Mesenteric fat pad (tissue), 1 donor: ENCODE results near the gene DIPK1B. TPM values are rescaled to one million over a fixed set of nuclear protein-coding genes. Genes with fewer than 3 reads are reported as not detected.

Experiments
- DNase-seq: peaks from one replicate; pipeline ENCODE4 v3.0.0-alpha.2; 2020; ENCODE audit warnings: low spot score
- microRNA-seq: library from miRNA; unstranded; fragments of <30 nt; microRNA quantifications from one replicate; pipeline ENCODE4 v1.2.0, GENCODE V29; 2020; ENCODE audit warnings: borderline number of aligned reads
- total RNA-seq: library from RNA; stranded (reverse); fragmentation: NEBNext Ultra II Directional; extraction: Animal tissue kit (Norgen Biotek cat#: 25700); gene quantifications from one replicate; pipeline ENCODE4 v1.2.1, GENCODE V29; 2021
- donor health status: DM: yes; HTN: yes; CAD: no.

DIPK1B gene
- total RNA-seq, 1 donor from 2014 or later: 3.9 TPM

DNA sequence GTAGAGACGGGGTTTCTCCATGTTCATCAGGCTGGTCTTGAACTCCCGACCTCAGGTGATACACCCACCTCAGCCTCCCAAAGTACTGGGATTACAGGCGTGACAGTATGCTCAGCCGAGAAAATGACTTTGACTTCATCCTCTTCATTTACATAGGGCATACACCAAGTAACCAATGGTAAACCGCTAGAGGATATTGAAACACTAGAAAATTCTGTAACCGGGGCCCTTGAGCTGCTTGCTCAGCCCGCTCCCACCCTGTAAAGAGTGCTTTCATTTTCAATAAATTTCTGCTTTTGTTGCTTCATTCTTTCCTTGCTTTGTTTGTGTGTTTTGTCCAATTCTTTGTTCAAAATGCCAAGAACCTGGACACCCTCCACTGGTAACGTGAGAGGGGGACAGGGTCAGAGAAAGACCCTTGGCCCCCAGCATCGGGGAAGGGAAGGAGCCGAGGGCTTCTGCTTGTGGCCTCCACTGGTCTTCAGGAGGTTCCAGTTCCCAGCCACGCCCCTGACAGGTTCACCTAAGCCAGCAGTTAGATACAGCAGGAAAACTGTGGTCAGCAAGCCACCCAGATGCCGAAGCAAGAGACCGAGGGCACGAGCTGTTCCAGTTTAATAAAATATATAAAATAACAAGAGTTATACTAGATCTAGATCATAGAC, 53.5 kb downstream of the DIPK1B start:
- peak; percentile 67 for DNase-seq

DNA sequence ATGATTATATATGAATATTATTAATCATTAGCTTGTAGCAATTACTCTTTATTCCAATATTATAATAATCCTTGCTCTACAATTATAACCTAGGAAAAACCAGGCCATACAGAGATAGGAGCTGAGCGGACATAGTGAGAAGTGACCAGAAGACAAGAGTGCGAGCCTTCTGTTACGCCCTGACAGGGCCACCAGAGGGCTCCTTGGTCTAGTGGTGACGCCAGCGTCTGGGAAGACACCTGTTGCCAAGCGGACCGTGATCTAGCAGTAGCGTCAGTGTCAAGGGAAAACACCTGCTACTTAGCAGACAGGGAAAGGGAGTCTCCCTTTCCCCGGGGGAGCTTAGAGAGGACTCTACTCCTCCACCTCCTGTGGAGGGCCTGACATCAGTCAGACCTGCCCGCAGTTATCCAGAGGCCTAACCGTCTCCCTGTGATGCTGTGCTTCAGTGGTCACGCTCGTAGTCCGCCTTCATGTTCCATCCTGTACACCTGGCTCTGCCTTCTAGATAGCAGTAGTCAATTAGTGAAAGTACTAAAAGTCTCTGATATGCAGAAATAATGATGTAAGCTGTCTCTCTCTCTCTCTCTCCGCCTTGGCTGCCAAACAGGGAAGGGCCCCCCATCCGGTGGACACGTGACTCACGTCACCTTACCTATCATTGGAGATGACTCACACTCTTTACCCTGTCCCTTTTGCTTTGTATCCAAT, 54.2 kb downstream of the DIPK1B start:
- DNase-seq: peak; percentile 67

DNA sequence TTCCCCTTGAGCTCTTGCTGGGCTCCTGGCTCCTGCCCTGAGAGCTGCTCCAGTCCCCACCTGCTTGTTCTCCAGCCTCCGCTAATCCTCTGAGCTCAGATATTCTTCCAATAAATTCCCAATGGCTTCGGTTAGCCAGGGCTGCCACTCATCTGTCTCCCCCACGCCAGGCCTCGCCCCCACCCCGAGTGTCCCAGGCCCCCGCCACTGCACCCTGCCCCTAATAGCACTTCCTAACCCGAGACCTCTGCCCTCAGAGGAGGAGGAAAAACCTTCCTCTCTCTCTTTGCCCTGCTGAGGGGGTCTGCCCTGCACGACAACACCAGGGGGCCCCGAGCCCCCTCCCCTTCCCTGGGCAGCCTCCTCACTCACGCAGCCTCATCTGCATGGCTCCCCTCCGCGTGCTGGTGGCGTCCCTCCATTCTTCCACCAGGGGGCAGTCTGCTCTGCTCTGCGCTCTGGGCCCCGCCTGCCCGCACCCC, 57.4 kb downstream of the DIPK1B start:
- DNase-seq: no peak

DNA sequence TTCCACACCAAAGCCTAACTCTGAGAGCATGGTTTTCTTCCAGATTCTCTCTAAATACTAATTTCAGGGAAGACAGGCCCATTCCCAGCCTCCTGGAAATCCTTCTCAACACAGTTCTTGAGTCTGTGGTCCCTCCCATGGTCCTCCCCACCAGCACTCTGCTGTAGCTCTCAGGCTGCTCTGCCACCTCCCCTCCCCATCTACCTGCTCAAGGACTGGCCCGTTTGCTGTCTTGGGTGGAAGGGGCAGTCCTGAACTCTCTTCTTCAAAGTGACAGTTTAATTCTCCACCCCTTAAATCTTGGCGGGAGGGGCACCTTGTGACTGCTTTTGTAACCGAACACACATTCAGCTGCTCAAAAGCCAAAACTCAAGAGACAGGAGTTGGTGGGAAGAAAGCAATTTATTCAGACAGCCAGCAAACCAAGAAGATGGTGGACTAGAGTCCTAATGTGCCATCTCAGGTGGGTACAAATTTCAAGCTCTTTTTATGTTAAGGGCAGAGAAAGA, 59.6 kb downstream of the DIPK1B start:
- DNase-seq: no peak

DNA sequence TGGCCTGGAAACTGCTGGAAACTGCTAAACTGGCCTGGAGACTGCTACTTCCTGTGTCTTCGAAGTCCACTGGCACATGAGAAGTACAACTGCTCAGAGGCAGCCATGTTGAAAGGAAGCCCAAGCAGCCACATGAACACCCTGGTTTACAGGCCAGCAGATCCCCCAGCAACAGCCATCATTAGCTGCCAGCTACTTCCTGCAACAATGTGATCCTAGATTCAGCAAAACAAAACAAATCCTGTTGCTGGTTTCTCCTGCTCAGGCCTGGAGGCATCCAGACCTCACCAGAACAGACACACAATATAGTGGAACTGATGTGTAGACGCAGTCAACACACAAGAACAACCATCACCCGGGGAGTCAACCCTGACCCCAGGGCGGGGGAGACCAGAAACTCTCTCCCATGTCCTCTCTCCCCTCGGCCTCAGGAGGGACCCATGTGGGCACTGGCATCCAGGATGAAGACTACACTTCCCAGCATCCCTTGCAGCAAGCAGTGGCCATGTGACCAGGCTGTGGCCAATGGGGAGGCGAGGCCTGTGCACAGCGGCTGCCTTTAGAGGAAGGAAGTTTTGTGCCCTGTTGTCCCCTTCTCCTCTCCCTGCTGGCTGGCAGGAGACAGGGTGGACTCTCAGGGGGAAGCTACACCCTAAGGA, 61.1 kb downstream of the DIPK1B start:
- no peak for DNase-seq

Small RNA genes within 50 kb of the gene (microRNA-seq; reads per million reads assigned to microRNA genes)
- gene MIR126 (147,655 reads per million, percentile 100 among the genes with 10 or more reads in this experiment), gene MIR6722 (not detected)

Other genes with a start within 250 kb of the DIPK1B start
- 71.8 TPM for gene SEC16A, start 229.5 kb upstream of the DIPK1B start, total RNA-seq
- gene NOTCH1, start 166.5 kb upstream of the DIPK1B start, total RNA-seq: 89.5 TPM
- gene EGFL7, start 49.7 kb upstream of the DIPK1B start, total RNA-seq: 155 TPM
- 547 TPM for gene AGPAT2, start 25.1 kb upstream of the DIPK1B start, total RNA-seq
- 9.2 TPM for gene LCN10, start 30.4 kb downstream of the DIPK1B start, total RNA-seq
- 16.2 TPM for gene LCN6, start 36.0 kb downstream of the DIPK1B start, total RNA-seq
- gene LCN8, start 45.7 kb downstream of the DIPK1B start, total RNA-seq: not detected
- 0.32 TPM for gene LCN15, start 51.9 kb downstream of the DIPK1B start, total RNA-seq
- gene TMEM141, start 78.8 kb downstream of the DIPK1B start, total RNA-seq: 33.0 TPM
- gene CCDC183, start 83.8 kb downstream of the DIPK1B start, total RNA-seq: 0.71 TPM
- gene RABL6, start 95.4 kb downstream of the DIPK1B start, total RNA-seq: 54.9 TPM
- gene AJM1, start 129.9 kb downstream of the DIPK1B start, total RNA-seq: 1.00 TPM
- 89.6 TPM for gene PHPT1, start 136.8 kb downstream of the DIPK1B start, total RNA-seq
- gene MAMDC4, start 139.8 kb downstream of the DIPK1B start, total RNA-seq: 1.6 TPM
- 215 TPM for gene EDF1, start 153.7 kb downstream of the DIPK1B start, total RNA-seq
- gene TRAF2, start 173.9 kb downstream of the DIPK1B start, total RNA-seq: 8.8 TPM
- gene FBXW5, start 232.2 kb downstream of the DIPK1B start, total RNA-seq: 95.2 TPM
- gene C8G, start 232.7 kb downstream of the DIPK1B start, total RNA-seq: not detected
- gene LCN12, start 239.7 kb downstream of the DIPK1B start, total RNA-seq: not detected